ENCODE data around the gene CLTB.

GRCh38 chr5:176364765-176365350 lies 51.5 kb downstream of the CLTB start:
- TF ChIP-seq EP300 (IDR thresholded peaks at IDR 0.05) (no peak), CTCF (IDR thresholded peaks at IDR 0.05) (no peak)

Measured in tibial nerve (tissue), 4 donors.